Chondrocyte (in vitro differentiated cells): Measurements from ENCODE around the gene ATPAF1. TPM values are rescaled to one million over a fixed set of nuclear protein-coding genes. Genes with fewer than 3 reads are reported as not detected.
"Not testable (repeated sequence)": the region's sequence is repeated elsewhere in the genome, so short reads cannot be mapped to it uniquely, and the experiment has no call there.

Experiments used
- DNase-seq: peaks from one replicate; pipeline ENCODE4 v3.0.0; 2021; ENCODE audit warnings: mixed read lengths, low spot score
- H3K27ac Mint-ChIP-seq: one replicate; pipeline ENCODE4 v1.8.0; 2021; ENCODE audit warnings: mild to moderate bottlenecking, moderate library complexity, mixed read lengths; ENCODE audit not compliant: unreplicated experiment
- H3K27me3 Mint-ChIP-seq: 2 replicates; pipeline ENCODE4 v1.8.0; 2021; ENCODE audit warnings: low read depth, mixed read lengths
- H3K36me3 Mint-ChIP-seq: 2 replicates; pipeline ENCODE4 v1.8.0; 2021; ENCODE audit warnings: low read depth, mixed read lengths
- H3K4me1 Mint-ChIP-seq: 2 replicates; pipeline ENCODE4 v1.8.0; 2021; ENCODE audit warnings: low read depth, mild to moderate bottlenecking, mixed read lengths
- H3K4me3 Mint-ChIP-seq: one replicate; pipeline ENCODE4 v1.8.0; 2021; ENCODE audit warnings: mild to moderate bottlenecking, moderate library complexity, mixed read lengths; ENCODE audit not compliant: unreplicated experiment
- H3K9me3 Mint-ChIP-seq: 2 replicates; pipeline ENCODE4 v1.8.0; 2021; ENCODE audit warnings: low read depth, mixed read lengths
- CTCF ChIP-seq: fragments of 200-600 bp; sonication (generic); IDR thresholded peaks from 2 replicates; pipeline ENCODE4 v1.5.0; 2021; ENCODE audit warnings: antibody characterized with exemption, mild to moderate bottlenecking, moderate library complexity
- total RNA-seq: library from RNA; stranded (reverse); gene quantifications from 3 replicates; pipeline ENCODE4 v1.2.1, GENCODE V29; 2021

The ATPAF1 gene
- total RNA-seq, 1 donor from 2014 or later: 22.9 TPM

DNA sequence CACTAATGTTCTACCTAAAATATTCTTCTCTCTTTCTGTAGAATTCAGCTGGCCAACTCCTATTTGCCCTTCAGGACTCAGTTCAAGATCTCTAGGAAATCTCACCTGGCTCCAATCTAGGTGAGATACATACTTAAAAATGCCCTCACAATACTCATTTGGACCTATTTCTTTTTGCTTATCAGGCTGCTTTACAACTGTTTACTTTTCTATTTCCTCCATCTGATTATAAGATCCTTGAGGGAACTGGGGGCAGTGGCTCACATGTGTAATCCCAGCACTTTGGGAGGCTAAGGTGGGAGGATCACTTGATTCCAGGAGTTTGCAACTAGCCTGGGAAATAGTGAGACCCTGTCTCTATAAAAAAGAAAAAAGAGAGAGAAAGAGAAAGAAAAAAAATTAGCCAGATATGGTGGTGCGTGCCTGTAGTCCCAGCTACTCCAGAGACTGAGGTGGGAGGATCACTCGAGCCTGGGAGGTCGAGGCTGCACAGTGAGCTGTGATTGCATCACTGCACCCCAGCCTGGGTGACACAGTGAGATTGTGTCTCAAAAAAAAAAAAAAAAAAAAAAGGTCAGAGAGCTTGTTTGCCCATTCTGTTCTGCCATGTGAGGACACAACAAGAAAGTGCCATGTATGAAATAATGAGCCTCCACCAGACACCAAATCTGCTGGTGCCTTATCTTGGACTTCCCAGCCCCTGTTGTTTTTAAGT, 35.9 kb upstream of the ATPAF1 start:
- Mint-ChIP-seq H3K27me3 (no peaks in the 10 kb centered on the region), H3K27ac (no peak overlapping the region), H3K4me3 (no peak overlapping the region), H3K4me1 (no peaks in the 10 kb centered on the region), H3K36me3 (peaks cover 29% of the 10 kb centered on the region), H3K9me3 (no peaks in the 10 kb centered on the region)
- DNase-seq: no peak
- TF ChIP-seq CTCF: no peak

GRCh38 chr1:46699666-46700065, 31.5 kb upstream of the ATPAF1 start:
- Mint-ChIP-seq H3K36me3 (peaks cover 20% of the 10 kb centered on the region), H3K27ac (no peak overlapping the region), H3K4me3 (no peak overlapping the region), H3K4me1 (peaks cover 21% of the 10 kb centered on the region), H3K9me3 (no peaks in the 10 kb centered on the region), H3K27me3 (no peaks in the 10 kb centered on the region)
- DNase-seq: no peak
- TF ChIP-seq CTCF: no peak

DNA sequence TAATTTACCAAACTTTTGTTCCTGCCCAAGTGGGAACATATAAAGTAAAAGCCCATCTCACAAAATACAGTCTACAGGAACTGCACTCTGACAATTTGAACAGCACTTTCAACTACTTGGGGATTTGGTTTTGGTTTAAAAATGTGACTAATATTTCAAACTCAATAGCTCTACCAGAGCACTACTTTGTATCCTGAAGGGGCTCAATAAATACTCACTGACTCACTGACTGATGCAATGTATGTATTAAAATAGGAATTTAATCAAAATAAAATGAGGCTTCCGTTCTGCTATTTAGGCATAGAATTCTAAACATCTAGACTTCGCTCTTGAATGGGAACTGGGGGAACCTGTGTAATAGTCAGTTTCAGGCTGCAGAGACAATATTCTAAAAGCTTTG, 28.9 kb upstream of the ATPAF1 start:
- DNase-seq: no peak
- Mint-ChIP-seq H3K4me3 (no peak overlapping the region), H3K36me3 (peaks cover 12% of the 10 kb centered on the region)

GRCh38 chr1:46694676-46695075, 26.5 kb upstream of the ATPAF1 start:
- not testable (repeated sequence) for H3K9me3 Mint-ChIP-seq, DNase-seq, H3K4me3 Mint-ChIP-seq, H3K27ac Mint-ChIP-seq, H3K27me3 Mint-ChIP-seq
- peaks cover 28% of the 10 kb centered on the region for H3K4me1 Mint-ChIP-seq
- H3K36me3 Mint-ChIP-seq: peaks cover 21% of the 10 kb centered on the region

More for the DNA sequence above, 28.9 kb upstream of the ATPAF1 start:
- no peak for TF ChIP-seq CTCF
- Mint-ChIP-seq H3K9me3 (no peaks in the 10 kb centered on the region), H3K27ac (peak overlapping the region; percentile 45), H3K4me1 (peaks cover 25% of the 10 kb centered on the region), H3K27me3 (no peaks in the 10 kb centered on the region)

DNA sequence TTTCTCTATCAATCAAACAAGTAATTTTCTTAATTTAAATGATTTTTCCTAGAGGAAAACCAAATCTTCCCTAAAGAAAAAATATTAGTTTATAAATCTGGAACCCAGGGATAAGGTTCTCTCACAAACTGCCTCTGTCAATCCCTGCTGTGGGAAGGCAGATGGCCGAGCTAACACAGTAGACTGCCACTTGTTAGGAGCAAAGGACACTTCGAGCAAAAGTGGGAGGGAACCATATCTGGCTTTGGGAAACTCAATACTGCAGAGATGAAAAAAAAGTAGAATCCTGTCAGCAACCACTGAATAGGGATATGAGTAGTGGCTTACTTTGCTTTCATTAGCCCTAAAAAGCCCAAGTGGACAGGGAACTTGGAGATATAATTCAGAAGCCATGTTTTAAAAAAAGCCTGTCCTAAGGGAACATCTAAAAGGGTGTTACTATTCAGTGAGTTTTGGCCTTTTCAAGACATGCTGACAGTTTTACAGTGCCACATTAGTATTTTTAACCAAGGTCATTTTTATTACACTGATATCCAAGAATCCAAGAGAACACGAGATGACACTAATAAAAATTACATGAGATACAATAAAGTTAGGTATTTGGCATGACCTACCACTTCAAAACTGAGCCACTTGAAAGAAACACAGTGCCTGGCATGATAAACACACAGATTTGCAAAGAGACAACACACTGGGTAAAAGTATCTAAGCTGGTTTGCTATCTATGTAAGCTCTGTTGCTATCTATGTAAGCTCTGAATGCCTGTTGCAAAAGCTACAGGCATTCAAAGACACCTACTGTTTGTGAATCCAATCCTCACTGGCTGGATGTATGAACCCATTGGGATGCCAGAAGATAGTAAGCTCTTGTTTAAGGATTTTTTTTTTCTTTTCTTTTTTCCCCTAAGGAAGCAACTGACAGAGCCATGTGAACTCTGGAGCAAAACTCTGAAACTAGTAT, 24.9 kb upstream of the ATPAF1 start:
- H3K27ac Mint-ChIP-seq: no peak overlapping the region
- H3K27me3 Mint-ChIP-seq: no peaks in the 10 kb centered on the region
- no peak for TF ChIP-seq CTCF
- H3K4me3 Mint-ChIP-seq: no peak overlapping the region
- no peaks in the 10 kb centered on the region for H3K9me3 Mint-ChIP-seq
- H3K36me3 Mint-ChIP-seq: peaks cover 33% of the 10 kb centered on the region
- peaks cover 23% of the 10 kb centered on the region for H3K4me1 Mint-ChIP-seq
- no peak for DNase-seq
